Activated CD8-positive, alpha-beta T cell treated with anti-CD3 and anti-CD28 coated beads for 36 hours (primary cell): Measurements from ENCODE around the gene CSPG4. TPM values are rescaled to one million over a fixed set of nuclear protein-coding genes. Genes with fewer than 3 reads are reported as not detected.
"Not testable (repeated sequence)": the region's sequence is repeated elsewhere in the genome, so short reads cannot be mapped to it uniquely, and the experiment has no call there.

Source experiments
- ATAC-seq: fragments of 200-7000 bp; cut with Tn5 transposase; one replicate; pipeline ENCODE4 v1.10.0; 2021; ENCODE audit warnings: mild to moderate bottlenecking, moderate library complexity
- CTCF ChIA-PET: fragments of 350-600 bp; sonication (Branson Sonifier 250); formaldehyde crosslinking; loops from one replicate; lab custom pipeline; 2021; ENCODE audit warnings: antibody characterized with exemption; lab: Charles Lee
- POLR2A ChIA-PET: fragments of 350-600 bp; sonication (Branson Sonifier 250); formaldehyde crosslinking; loops from one replicate; lab custom pipeline; 2021; ENCODE audit warnings: antibody characterized with exemption; lab: Charles Lee
- DNase-seq: peaks from one replicate; pipeline ENCODE4 v3.0.0-alpha.2; 2020
- H3K27ac Mint-ChIP-seq: one replicate; pipeline ENCODE4 v1.8.0; 2021; ENCODE audit warnings: mild to moderate bottlenecking, mixed read lengths
- H3K27me3 Mint-ChIP-seq: one replicate; pipeline ENCODE4 v1.8.0; 2021; ENCODE audit warnings: mixed read lengths
- H3K36me3 Mint-ChIP-seq: one replicate; pipeline ENCODE4 v1.8.0; 2021; ENCODE audit warnings: low read depth, mixed read lengths
- H3K4me1 Mint-ChIP-seq: one replicate; pipeline ENCODE4 v1.8.0; 2021; ENCODE audit warnings: low read depth, mixed read lengths
- H3K4me3 Mint-ChIP-seq: one replicate; pipeline ENCODE4 v1.8.0; 2021; ENCODE audit warnings: mild to moderate bottlenecking, moderate library complexity, mixed read lengths
- H3K9me3 Mint-ChIP-seq: one replicate; pipeline ENCODE4 v1.8.0; 2021; ENCODE audit warnings: mixed read lengths
- intact Hi-C: fragments of 100-400 bp; cut with micrococcal nuclease; formaldehyde crosslinking; loops from one replicate; pipeline ENCODE4 v1.10.0; 2022
- total RNA-seq, 2 experiments: library from RNA; stranded (reverse); gene quantifications; one replicate each; pipeline ENCODE4 v1.2.3, GENCODE V29; 2021
- TF ChIP-seq, protein P1 (sequence below): fragments of 200-600 bp; IDR thresholded peaks from one replicate; pipeline ENCODE4 v1.8.0; 2022; ENCODE audit warnings: antibody characterized with exemption, mild to moderate bottlenecking

CSPG4 gene
- total RNA-seq, 2 experiments from 2014 or later = not detected

DNA sequence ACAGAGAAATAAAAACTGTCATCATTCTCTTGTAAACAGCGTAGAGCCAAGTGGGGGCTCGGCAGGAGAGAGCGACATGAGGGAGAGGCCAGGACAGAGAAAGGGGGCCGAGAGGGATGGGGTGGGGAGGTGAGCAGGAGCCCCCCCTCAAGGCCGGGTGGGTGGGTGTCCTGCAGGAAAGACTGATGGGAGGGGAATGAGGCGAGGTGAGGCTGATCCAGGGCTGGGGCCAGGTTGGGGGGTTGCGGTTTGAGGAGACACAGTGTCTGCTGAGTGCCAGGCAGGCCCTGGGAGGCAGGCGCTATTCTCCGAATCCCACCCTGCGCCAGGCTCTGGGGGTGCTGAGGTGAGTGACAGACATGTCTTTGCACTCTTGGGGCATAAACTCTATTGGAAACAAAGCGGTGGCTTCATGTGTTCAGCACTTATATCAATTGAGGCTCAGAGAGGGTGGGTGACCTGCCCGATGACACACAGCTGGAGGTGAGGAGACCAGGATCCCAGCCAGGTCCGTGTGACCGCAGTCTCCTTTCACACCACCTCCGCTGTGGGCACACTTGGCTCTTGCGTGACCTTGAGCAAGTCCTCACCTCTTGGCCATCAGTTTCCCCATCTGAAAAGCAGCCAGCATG, 19.6 kb upstream of the CSPG4 start:
- no peak overlapping the region for H3K27ac Mint-ChIP-seq
- TF ChIP-seq, protein P1, sequence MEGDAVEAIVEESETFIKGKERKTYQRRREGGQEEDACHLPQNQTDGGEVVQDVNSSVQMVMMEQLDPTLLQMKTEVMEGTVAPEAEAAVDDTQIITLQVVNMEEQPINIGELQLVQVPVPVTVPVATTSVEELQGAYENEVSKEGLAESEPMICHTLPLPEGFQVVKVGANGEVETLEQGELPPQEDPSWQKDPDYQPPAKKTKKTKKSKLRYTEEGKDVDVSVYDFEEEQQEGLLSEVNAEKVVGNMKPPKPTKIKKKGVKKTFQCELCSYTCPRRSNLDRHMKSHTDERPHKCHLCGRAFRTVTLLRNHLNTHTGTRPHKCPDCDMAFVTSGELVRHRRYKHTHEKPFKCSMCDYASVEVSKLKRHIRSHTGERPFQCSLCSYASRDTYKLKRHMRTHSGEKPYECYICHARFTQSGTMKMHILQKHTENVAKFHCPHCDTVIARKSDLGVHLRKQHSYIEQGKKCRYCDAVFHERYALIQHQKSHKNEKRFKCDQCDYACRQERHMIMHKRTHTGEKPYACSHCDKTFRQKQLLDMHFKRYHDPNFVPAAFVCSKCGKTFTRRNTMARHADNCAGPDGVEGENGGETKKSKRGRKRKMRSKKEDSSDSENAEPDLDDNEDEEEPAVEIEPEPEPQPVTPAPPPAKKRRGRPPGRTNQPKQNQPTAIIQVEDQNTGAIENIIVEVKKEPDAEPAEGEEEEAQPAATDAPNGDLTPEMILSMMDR = no peak
- ATAC-seq (no peak), DNase-seq (no peak)
- ChIA-PET CTCF (interaction anchor here (1.0 to 1.6 kb wide), 11 partner anchors 8 to 92 kb away, joined by 3 to 14 read pairs (median 4); a partner anchor contains a TSS), POLR2A (interaction anchor here (0.5 kb wide), 1 partner anchor 19 kb away, joined by 3 read pairs; no protein-coding TSS in a partner anchor)
- H3K27me3 Mint-ChIP-seq = peaks cover 5% of the 10 kb centered on the region
- H3K9me3 Mint-ChIP-seq = no peaks in the 10 kb centered on the region
- H3K4me1 Mint-ChIP-seq = peaks cover 13% of the 10 kb centered on the region
- no peaks in the 10 kb centered on the region for H3K36me3 Mint-ChIP-seq
- intact Hi-C loops = no loop called here
- H3K4me3 Mint-ChIP-seq = no peak overlapping the region

DNA sequence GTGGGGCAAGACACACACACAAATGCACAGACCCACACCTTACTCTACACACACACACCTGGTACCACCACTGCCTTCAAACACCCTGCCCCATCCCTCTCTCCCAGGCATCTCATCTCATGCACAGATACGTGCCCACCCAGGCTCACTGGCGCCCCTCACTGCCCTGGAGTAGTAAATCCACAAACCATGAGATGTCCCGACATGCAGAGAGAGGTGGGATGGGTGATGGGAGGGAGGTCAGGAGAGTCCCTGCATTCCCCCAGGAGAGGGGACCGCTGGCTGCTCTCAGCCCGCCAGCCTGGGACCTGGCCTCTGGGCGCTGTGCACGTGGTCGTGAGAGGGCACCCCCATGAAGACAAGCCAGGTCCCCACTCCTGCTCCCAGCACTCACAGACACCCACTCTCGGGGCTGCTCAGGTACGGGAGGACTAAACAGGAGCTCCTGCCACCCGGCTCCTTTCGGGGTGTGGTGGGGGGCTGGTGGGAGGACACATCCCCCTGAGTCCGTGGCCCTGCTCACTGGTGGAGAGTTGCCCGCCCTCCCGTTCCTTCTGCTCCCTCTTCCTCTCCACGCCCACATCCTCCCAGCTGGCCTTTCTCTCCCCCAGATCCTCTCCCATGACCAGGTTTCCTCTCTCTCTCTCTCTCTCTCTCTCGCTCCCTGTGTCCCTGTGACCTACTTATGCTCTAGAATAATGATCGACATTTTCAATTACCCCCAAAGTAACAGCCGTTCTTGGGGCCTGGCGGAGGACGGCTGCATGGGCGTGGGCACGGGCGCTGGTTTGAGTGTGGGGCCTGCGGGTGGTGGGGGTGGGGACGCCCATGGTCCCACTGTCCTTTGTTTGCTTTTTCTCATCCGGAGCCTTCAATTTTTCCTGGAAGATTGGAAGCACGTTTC, 18.9 kb upstream of the CSPG4 start:
- ChIA-PET CTCF (interaction anchor here (0.5 kb wide), 1 partner anchor 73 kb away, joined by 4 read pairs; no protein-coding TSS in a partner anchor), POLR2A (no interaction called here)
- peaks cover 5% of the 10 kb centered on the region for H3K27me3 Mint-ChIP-seq
- peaks cover 13% of the 10 kb centered on the region for H3K4me1 Mint-ChIP-seq
- H3K27ac Mint-ChIP-seq = no peak overlapping the region
- no peaks in the 10 kb centered on the region for H3K9me3 Mint-ChIP-seq
- intact Hi-C loops = no loop called here
- no peak for ATAC-seq
- DNase-seq = no peak
- TF ChIP-seq, protein P1 = no peak
- no peaks in the 10 kb centered on the region for H3K36me3 Mint-ChIP-seq
- no peak overlapping the region for H3K4me3 Mint-ChIP-seq

DNA sequence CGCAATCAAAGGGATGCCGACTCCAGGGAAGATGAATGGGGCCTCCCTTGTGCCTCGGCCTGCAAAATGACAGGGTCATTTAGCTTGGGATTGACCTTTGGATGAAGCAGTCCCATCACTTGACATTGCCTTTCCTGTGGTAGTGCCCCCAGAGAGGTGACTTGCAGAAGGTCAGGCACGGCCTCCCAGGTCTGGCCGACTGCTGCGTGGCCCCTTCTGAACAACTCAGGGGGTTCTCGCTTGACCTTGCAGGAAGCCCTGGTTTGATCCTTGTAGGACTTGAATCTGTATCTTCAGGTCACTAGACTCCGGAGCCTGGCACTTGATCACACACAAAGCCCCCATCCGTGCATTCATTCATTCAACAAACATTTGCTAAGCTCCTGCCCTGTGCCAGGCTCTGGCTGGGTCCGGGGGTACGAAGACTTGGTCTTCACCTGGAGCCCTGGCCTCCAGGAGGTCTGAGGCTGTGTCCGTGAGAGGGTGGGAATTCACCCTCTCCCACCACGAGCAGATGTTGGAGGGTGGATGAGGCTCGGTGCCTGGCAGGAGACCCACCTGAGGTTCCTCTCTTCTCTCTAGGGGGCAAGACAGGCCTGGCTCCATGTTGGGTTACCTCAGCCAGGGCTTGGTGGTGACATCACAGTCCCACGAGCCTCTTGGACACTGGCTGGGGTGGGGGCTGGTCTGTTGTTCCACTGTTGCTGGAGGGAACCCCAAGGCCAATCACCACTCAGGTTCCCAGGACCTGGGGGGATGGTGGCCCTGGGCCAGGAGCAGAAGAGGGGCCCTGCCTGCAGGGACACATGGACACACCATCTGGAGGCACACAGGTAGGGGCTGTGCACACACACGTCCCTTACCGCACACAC, 18.0 kb upstream of the CSPG4 start:
- H3K4me3 Mint-ChIP-seq, ATAC-seq, H3K36me3 Mint-ChIP-seq, H3K9me3 Mint-ChIP-seq, DNase-seq, H3K27ac Mint-ChIP-seq, H3K27me3 Mint-ChIP-seq, POLR2A ChIA-PET, intact Hi-C loops: not testable (repeated sequence)
- CTCF ChIA-PET = interaction anchor here (0.5 to 4.0 kb wide), 2 partner anchors 71 to 74 kb away, joined by 4 to 43 read pairs; no protein-coding TSS in a partner anchor
- peaks cover 13% of the 10 kb centered on the region for H3K4me1 Mint-ChIP-seq

DNA sequence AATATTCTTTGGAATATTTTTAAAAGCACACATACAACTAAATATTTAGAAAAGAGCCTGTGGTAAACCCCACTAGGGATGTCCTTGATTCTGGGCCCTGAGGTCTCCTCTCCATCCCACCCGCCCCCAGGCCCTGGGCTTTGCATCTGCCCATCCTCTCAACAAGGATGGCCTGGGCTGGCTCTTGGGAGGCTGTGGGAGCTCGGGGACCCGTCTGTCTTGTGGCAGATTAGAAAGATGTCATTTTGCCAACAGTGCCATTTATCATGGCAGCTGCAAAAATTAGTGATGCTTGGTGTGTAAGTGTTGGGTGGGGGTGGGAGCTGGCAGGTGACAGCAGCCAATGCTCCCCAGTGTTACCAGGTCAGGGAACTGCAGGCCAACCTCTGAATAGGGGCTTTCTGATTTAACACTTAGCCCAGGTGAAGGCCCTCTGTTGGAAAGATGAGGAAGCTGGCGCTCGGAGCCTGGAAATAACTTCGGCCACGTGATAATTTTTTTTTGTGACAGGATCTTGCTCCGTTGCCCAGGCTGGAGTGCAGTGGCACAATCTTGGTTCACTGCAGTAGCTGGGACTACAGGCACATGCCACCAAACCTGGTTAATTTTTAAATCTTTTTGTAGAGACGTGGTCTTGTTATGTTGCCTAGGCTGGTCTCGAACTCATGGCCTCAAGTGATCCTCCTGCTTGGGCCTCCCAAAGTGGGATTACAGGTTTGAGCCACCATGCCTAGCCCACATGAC, 16.9 kb upstream of the CSPG4 start:
- TF ChIP-seq, protein P1 = no peak
- ATAC-seq = no peak
- ChIA-PET POLR2A (no interaction called here), CTCF (interaction anchor here (1.3 to 4.0 kb wide), 5 partner anchors 30 to 411 kb away, joined by 4 to 43 read pairs (median 6); no protein-coding TSS in a partner anchor)
- Mint-ChIP-seq H3K9me3 (no peaks in the 10 kb centered on the region), H3K4me3 (no peak overlapping the region), H3K27ac (no peak overlapping the region), H3K36me3 (no peaks in the 10 kb centered on the region), H3K4me1 (peaks cover 13% of the 10 kb centered on the region), H3K27me3 (peaks cover 5% of the 10 kb centered on the region)
- intact Hi-C loops = loop anchor here (2.0 kb wide), 1 partner anchor 73 kb away; no protein-coding TSS in a partner anchor
- DNase-seq = no peak
